Occipital lobe (tissue), 2 donors: ENCODE measurements around the gene MTHFD2. TPM values are rescaled to one million over a fixed set of nuclear protein-coding genes. Genes with fewer than 3 reads are reported as not detected.
"Not testable (repeated sequence)": the region's sequence is repeated elsewhere in the genome, so short reads cannot be mapped to it uniquely, and the experiment has no call there.

ENCODE experiments used
- DNase-seq: peaks from one replicate; lab custom pipeline; 2025; lab: John Stamatoyannopoulos, UW
- total RNA-seq: library from RNA; depleted of rRNA; stranded (reverse); fragments of >200 nt; gene quantifications from one replicate; pipeline ENCODE4 v1.2.3, GENCODE V29; 2014

The MTHFD2 gene
- total RNA-seq, 1 donor from 2014 or later = 37.0 TPM

DNA sequence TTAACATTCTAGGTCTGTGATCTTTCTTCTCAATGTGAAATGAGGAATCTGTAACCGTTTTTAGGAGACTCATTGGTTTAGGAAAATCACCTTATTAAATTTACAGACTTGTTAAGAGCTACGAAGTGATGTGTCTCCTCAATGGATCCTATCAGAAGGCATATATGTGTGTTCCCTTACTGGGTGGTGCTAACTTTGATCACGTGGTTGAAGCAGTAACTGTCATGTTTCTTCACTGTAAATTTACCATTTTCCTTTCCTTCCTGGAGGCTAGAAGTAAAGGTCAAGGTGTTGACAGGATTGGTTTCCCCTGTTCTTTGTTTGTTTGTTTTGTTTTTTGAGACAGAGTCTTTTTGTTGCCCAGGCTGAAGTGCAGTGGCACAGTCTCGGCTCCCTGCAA is 1.4 kb upstream of the MTHFD2 start:
- no peak for DNase-seq

GRCh38 chr2:74198023-74198460 is 373 bp upstream of the MTHFD2 start:
- no peak for DNase-seq

GRCh38 chr2:74199275-74199701 is 873 bp downstream of the MTHFD2 start:
- no peak for DNase-seq

DNA sequence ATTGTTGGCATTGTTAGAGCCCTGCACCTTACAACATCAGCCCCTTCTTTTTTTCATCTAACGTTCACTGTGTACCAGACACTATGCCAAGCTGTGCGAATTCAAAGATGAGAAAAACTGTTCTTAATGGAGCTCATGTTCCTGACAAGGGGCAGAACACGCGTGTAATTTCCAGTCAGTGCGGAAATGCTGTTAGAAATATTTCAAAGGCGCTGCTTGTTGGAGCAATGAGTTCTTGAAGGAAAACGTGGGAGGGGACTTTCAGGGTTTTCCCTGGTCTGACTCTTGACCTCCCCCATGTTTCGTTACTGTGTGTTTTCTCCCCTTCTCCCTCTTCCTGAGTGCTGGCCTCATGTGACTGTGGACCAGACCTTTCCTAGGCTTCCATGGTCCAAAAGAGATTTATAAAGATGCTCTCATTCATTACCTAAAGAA is 1.5 kb downstream of the MTHFD2 start:
- DNase-seq = no peak

DNA sequence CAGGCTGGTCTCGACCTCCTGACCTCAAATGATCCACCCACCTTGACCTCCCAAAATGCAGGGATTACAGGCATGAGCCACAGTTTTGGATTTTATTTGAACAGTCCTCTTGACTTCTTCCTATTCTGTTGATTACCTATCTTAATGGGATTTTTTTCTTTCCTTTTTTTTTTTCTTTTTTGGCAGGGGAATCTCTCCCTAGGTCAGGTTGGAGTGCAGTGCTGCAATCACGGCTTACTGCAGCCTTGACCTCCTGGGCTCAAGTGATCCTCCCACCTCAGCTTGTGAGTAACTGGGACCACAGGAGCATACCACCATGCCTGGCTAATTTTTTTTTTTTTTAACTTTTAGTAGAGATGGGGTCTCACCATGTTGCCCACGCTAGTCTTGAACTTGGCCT is 2.8 kb downstream of the MTHFD2 start:
- no peak for DNase-seq

DNA sequence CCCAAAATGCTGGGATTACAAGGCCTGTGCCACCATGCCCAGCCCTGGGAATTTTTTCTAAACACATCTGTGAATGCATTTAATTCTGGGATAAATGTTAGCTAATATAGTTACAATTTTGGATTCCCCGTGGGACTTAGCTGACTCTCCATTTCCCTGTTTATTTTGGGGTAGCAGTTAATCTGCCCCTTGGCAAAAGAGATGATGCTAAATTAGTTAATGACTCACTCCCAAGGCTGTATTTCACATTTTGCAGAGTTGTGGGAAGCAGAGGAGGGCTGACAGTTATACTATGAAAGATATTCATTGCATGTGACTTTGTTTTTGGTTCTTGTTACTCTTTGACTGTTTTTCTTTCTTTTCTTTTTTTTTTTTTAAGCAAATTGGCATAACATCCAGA is 3.2 kb downstream of the MTHFD2 start:
- DNase-seq = no peak

- no peak for DNase-seq
Measured at GRCh38 chr2:74204436-74204835, 6.0 kb downstream of the MTHFD2 start.

GRCh38 chr2:74205113-74205512 is 6.7 kb downstream of the MTHFD2 start:
- DNase-seq = no peak

DNA sequence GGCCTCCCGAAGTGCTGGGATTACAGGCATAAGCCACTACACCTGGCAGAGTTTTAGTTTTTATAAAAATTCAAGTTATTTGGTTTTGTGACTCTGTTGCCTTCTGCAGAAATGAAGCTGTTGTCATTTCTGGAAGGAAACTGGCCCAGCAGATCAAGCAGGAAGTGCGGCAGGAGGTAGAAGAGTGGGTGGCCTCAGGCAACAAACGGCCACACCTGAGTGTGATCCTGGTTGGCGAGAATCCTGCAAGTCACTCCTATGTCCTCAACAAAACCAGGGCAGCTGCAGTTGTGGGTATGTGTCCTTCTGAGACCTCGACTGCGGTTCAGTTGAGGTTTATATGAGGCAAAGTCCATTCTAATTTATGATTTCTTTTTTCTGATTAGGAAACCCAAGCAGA is 7.2 kb downstream of the MTHFD2 start:
- DNase-seq = no peak

DNA sequence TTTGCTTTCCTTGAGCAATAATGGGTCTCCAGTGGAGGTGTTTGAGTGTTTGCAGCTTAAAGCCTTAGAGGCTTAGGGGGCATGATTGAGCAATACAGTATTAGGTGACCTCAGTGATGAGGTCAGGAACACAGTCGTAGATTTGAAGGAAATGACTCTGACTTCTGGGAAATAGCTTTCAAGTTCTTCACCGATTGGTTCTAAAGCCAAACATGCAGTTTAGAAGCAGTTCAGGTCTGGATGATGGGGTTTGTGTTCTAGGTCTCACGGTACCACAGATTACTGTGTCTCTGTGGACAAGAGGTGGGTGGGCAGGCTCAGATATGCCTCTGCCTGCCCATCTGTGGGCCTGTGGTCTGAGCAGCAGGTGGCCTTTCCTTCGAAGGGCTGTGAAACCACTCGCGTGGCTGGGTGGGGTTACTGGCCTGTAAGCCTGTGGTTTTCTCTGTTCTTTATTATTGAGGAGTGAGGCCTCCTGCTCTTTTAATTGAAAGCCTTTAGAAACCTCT is 7.8 kb downstream of the MTHFD2 start:
- no peak for DNase-seq

GRCh38 chr2:74212702-74213410 is 14.4 kb downstream of the MTHFD2 start:
- no peak for DNase-seq

- DNase-seq = not testable (repeated sequence)
Measured at GRCh38 chr2:74215771-74216170, 17.4 kb downstream of the MTHFD2 start.

DNA sequence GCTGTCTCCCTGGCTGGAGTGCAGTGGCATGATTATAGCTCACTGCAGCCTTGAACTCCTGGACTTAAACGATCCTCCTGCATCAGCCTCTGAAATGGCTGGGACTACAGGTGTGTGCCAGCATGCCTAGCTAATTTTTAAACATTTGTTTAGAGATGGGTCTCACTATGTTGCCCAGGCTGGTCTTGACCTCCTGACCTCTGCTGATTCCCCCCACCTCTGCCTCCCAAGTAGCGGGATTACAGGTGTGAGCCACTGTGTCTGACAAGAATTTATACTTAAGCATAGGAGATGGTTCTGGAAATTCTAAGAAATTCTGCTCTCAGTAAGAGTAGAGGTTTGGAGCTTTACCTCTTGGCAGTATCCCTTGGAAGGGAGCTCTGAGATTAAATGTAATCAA is 18.2 kb downstream of the MTHFD2 start:
- DNase-seq = no peak

DNA sequence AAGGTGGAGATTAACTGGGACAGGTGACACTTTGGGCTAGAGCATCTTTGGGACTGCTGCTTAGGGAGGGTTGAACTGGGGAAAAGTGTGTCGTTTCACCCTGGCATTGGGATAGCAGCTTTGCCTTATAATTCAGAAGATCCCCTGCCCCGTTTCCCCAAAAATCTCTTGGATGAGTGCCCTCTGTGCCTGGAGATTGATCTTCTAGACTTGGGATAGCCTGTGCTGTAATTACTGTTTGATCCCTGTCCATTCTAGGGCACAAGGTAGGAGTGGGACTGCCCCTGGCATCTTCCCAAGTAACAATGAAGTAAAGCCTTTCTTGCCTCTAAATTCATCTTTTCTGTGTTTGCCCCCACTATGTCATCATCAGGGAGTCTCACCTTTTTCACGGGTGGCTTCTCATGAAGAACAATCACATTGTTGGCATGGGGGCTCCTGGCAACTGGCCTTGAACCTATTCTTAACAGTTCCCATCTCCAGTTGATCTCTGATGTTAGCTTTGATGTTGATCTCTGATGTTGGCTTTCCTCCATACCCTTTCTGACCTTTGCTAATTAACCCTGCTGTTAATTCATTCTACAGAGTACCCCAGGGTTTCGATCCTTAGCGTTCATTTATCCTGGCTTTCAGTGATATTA is 21.6 kb downstream of the MTHFD2 start:
- no peak for DNase-seq

DNA sequence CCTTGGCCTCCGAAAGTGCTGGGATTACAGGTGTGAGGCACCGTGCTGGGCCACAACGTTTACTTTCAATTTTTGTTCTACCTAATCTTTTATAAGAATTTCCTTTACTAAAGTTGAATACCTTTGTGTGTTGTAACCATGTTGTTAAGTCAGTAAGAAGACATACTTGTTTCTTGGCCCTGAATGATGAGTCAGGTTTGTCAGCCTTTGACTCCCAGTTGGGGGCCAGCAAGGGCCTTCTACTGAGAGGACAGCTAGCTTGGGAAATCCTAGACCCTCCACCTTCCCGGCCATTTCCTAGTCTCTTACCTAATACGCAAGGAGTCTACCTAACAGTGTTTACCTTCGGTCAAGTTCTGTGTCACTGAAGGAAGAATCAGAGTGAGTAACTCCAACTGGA is 22.7 kb downstream of the MTHFD2 start:
- no peak for DNase-seq

- DNase-seq = no peak
Measured at GRCh38 chr2:74221604-74222299, 23.3 kb downstream of the MTHFD2 start.

- no peak for DNase-seq
Measured at GRCh38 chr2:74222300-74222650, 23.9 kb downstream of the MTHFD2 start.

DNA sequence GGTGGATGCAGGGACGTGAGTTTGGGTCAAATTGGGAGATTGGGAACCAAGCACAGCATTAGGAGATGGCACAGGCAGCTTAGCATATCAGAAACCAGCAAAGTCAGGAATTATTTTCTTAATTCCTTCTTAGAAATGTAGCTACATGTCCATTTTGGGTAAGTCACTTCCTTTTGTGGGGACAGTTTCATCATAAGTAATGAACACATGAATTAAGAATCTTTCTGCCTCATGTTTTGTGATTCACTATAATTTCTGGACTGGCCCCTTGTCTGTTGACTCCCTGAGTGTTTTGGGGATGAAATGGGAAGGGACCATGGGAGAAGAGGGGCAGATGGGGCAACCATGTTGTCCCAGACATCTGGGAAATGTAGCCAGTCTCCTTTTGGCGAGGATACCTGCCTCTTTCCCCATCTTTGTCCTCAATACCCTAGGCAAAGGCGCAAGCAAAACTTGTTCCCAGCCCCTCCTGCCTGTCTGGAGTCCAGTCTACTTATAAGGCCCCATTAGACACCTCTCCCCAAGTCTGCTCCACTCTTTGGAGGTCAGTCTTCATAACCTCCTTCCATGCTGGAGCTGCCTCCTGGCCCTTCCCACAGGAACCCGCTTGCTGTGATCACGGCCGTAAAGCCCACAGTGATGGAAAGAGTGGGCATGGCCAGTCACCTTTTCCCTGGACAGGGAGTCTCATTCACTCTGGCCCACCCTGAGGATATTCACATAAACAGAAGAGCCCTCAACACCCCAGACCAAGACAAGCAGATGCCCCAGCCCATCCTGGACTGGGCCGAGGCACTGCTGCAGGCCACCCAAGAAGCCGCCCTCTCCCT is 25.7 kb downstream of the MTHFD2 start:
- no peak for DNase-seq

- no peak for DNase-seq
Measured at GRCh38 chr2:74225698-74226459, 27.5 kb downstream of the MTHFD2 start.

GRCh38 chr2:74226648-74227213 is 28.3 kb downstream of the MTHFD2 start:
- no peak for DNase-seq
